H1 (cell line): ENCODE data around the gene MTO1. TPM values are rescaled to one million over a fixed set of nuclear protein-coding genes. Genes with fewer than 3 reads are reported as not detected.

ENCODE experiments used
- HDAC2 ChIP-seq, 2 experiments: fragments of 300-600 bp in 1 of 2; sonication (generic) in 1 of 2; IDR thresholded peaks; 2 replicates each; pipeline ENCODE4 v1.6.1; 2011 to 2012; ENCODE audit warnings: low read depth in 2 of 2, low read length in 2 of 2, mild to moderate bottlenecking in 2 of 2, moderate library complexity in 2 of 2, borderline replicate concordance in 1 of 2, inconsistent platforms in 1 of 2
- polyA plus RNA-seq, 7 experiments: library from polyadenylated mRNA; depleted of rRNA in 3 of 7; stranded (reverse) in 5 of 7; unstranded in 2 of 7; fragments of >200 nt in 5 of 7; fragments of 200-250 nt in 2 of 7; gene quantifications; 1 replicate in 5 of 7; 2 replicates in 1 of 7; 4 replicates in 1 of 7; pipeline versions ENCODE4 v1.2.1 to v1.2.3, GENCODE V29; 2011 to 2013; ENCODE audit warnings: missing spikeins in 2 of 7, mixed read lengths in 2 of 7
- total RNA-seq: library from RNA; stranded (reverse); fragmentation: NEBNext Ultra II Directional; extraction: Animal tissue kit (Norgen Biotek cat#: 25700); gene quantifications from 2 replicates; pipeline ENCODE4 v1.2.1, GENCODE V29; 2021

MTO1 gene
- total and polyA plus RNA-seq, 2 of the 8 experiments (the other 6 are each of a cell fraction or from before 2014, with no cell fraction given) = 20.9 to 31.6 TPM

DNA sequence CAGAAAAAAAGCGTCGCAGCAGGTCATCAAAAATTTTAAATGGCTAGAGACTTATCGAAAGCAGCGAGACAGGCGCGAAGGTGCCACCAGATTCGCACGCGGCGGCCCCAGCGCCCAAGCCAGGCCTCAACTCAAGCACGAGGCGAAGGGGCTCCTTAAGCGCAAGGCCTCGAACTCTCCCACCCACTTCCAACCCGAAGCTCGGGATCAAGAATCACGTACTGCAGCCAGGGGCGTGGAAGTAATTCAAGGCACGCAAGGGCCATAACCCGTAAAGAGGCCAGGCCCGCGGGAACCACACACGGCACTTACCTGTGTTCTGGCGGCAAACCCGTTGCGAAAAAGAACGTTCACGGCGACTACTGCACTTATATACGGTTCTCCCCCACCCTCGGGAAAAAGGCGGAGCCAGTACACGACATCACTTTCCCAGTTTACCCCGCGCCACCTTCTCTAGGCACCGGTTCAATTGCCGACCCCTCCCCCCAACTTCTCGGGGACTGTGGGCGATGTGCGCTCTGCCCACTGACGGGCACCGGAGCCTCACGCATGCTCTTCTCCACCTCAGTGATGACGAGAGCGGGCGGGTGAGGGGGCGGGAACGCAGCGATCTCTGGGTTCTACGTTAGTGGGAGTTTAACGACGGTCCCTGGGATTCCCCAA lies 59.3 kb downstream of the MTO1 start, which contains the start of gene EEF1A1 (continued):
- peak; percentile 77 to 98; a peak in 1 of 4 replicates for TF ChIP-seq HDAC2 (IDR thresholded peaks at IDR 0.05; ENCODE audit: borderline replicate concordance in 1 of 2, low read depth in 2 of 2, low read length in 2 of 2)
